Prostate gland (tissue), 2 donors: Measurements from ENCODE around the gene ZER1. TPM values are rescaled to one million over a fixed set of nuclear protein-coding genes. Genes with fewer than 3 reads are reported as not detected.

Experiments
- DNase-seq: peaks from one replicate; pipeline ENCODE4 v3.0.0-alpha.2; 2019; ENCODE audit warnings: low spot score
- H3K27ac ChIP-seq, 2 donors: fragments of 200-600 bp; sonication (generic); 2 replicates each; pipeline ENCODE4 v1.5.1; 2017 to 2019
- H3K27me3 ChIP-seq: fragments of 200-600 bp; sonication (generic); replicated peaks from 2 replicates; pipeline ENCODE4 v1.5.1; 2019; ENCODE audit not compliant: insufficient read depth
- H3K36me3 ChIP-seq, 2 donors: fragments of 200-600 bp; sonication (generic); 1 replicate in 1 of 2; 2 replicates in 1 of 2; pipeline versions ENCODE4 v1.5.1 to v1.8.1; 2017 to 2019
- H3K4me1 ChIP-seq: fragments of 200-600 bp; sonication (generic); replicated peaks from 2 replicates; pipeline ENCODE4 v1.5.1; 2019
- H3K4me3 ChIP-seq, 2 donors: fragments of 200-600 bp; sonication (generic); 2 replicates each; pipeline ENCODE4 v1.5.1; 2017 to 2019
- H3K9me3 ChIP-seq: fragments of 200-600 bp; sonication (generic); 2 replicates; pipeline ENCODE4 v1.5.1; 2017
- CTCF ChIP-seq, 4 experiments: fragments of 200-600 bp in 2 of 4; fragments of 450-650 bp in 2 of 4; sonication (generic) in 2 of 4; IDR thresholded peaks; 1 replicate in 3 of 4; 2 replicates in 1 of 4; pipeline ENCODE4 v1.5.1; 2016 to 2019; ENCODE audit warnings: antibody characterized with exemption in 4 of 4, mild to moderate bottlenecking in 2 of 4, moderate library complexity in 2 of 4
- POLR2A ChIP-seq: fragments of 450-650 bp; IDR thresholded peaks from one replicate; pipeline ENCODE4 v1.6.1; 2016; ENCODE audit warnings: antibody characterized with exemption, mild to moderate bottlenecking
- POLR2AphosphoS5 ChIP-seq: sonication (generic); formaldehyde crosslinking; IDR thresholded peaks from one replicate; pipeline ENCODE4 v1.6.1; 2017; ENCODE audit warnings: antibody characterized with exemption
- WGBS: methylation state at CpG from one replicate; pipeline ENCODE4 v1.1.5; 2018; 5-methylcytosine and 5-hydroxymethylcytosine counted together
- intact Hi-C: fragments of 100-400 bp; cut with DNase I; formaldehyde crosslinking; loops from one replicate; pipeline ENCODE4 v1.14.2; 2022
- total RNA-seq, 2 donors: library from RNA; depleted of rRNA; stranded (reverse); fragments of >200 nt; gene quantifications; one replicate each; pipeline ENCODE4 v1.1.0, GENCODE V29; 2016

ZER1 gene
- total RNA-seq, 2 donors from 2014 or later: 86.6 to 122 TPM

DNA sequence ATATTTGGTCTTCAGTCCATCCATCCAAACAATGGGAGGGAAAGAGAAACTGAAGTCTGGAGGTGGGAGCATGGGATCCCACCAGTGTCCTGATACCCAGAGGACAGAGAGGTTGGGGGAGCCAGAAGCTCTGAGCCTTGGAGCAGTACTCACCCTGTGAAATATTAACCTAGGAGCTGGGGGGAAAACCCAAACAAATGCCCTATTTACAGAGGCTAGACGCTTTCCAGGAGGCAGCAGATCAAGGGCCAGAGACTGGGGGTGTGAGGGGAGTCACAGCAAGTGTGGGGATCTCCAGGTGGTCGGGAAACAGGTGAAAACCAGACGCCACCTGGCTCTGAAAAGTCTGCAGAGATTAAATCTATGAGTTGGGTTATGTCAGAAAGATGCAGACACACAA is 6.2 kb downstream of the ZER1 start:
- H3K36me3 ChIP-seq: no peaks in the 10 kb centered on the region
- WGBS: 68% methylated on average over 3 of the region's 3 CpGs
- DNase-seq: no peak
- no peak overlapping the region for H3K4me3 ChIP-seq
- no peaks in the 10 kb centered on the region for H3K9me3 ChIP-seq
- H3K27me3 ChIP-seq: no peaks in the 10 kb centered on the region
- H3K27ac ChIP-seq: no peak overlapping the region
- peaks cover 5% of the 10 kb centered on the region for H3K4me1 ChIP-seq
- TF ChIP-seq POLR2A: no peak
- no peak for TF ChIP-seq CTCF (IDR thresholded peaks at IDR 0.05)
- TF ChIP-seq POLR2AphosphoS5: no peak
- intact Hi-C loops: no loop called here

DNA sequence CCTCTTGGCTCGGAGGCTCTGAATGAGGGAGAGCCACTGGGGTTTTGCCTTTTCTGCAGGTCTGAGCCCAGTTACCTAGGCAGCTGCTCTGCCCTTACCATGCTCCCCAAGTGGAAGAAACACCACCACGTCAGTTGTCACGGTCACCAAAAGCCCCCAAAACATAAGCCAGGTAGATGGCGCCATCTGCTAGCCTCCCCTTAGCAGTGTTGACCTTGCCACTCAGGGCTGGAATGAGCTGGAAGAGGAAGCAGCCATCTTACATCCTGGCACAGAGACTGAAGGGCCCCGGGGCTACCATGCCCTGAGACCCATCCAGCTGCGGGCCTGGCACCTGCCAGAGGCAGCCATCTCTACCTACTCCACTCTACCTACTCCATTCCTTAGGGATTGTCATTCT is 7.4 kb downstream of the ZER1 start:
- Histone ChIP-seq H3K4me3 (no peak overlapping the region), H3K27me3 (no peaks in the 10 kb centered on the region), H3K36me3 (no peaks in the 10 kb centered on the region), H3K27ac (no peak overlapping the region), H3K4me1 (peaks cover 5% of the 10 kb centered on the region), H3K9me3 (no peaks in the 10 kb centered on the region)
- TF ChIP-seq POLR2A (no peak), CTCF (IDR thresholded peaks at IDR 0.05) (no peak), POLR2AphosphoS5 (no peak)
- intact Hi-C loops: no loop called here
- DNase-seq: no peak
- WGBS: 89% methylated on average over 6 of the region's 6 CpGs

DNA sequence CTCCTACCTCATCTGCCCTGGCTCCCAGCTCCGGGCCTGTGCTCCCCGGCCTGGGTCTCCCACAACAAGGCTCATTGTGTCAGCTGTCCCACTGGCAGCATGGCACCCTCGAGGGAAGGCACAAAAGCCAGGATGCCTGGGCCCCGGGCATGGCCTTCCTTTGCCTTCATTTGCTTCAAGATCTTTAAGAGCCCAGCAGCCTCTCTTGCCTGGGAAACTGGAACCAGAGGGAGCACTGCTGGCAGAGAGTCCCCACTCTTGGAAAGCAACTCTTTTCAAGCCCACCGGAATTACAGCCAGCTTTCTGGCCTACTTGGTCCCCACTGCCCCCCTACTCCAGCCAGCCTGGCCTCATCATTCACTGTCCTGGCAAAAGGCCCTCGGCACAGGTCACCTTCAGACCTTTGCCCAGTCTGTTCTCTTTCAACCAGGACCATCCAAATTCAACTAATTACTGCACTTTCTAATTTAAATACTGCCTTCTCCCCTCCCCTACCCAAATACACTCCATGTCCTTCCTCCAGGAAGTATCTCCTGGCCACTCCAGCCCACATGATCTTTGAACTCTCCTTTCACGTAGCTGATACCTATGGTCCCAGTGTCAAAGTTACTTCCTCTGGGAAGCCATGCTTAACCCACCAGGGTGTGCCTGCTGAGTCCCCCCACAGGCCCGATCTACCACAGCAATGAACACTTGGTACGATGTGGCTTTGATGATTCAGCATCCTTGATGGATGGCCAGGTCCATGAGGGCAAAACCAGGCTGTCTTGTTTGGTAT is 8.9 kb downstream of the ZER1 start:
- Histone ChIP-seq H3K4me1 (no peaks in the 10 kb centered on the region), H3K4me3 (no peak overlapping the region), H3K36me3 (no peaks in the 10 kb centered on the region), H3K27ac (no peak overlapping the region), H3K9me3 (no peaks in the 10 kb centered on the region), H3K27me3 (no peaks in the 10 kb centered on the region)
- TF ChIP-seq POLR2A: no peak
- TF ChIP-seq CTCF (IDR thresholded peaks at IDR 0.05): no peak
- TF ChIP-seq POLR2AphosphoS5: no peak
- 80% methylated on average over 9 of the region's 9 CpGs for WGBS
- intact Hi-C loops: no loop called here
- no peak for DNase-seq

DNA sequence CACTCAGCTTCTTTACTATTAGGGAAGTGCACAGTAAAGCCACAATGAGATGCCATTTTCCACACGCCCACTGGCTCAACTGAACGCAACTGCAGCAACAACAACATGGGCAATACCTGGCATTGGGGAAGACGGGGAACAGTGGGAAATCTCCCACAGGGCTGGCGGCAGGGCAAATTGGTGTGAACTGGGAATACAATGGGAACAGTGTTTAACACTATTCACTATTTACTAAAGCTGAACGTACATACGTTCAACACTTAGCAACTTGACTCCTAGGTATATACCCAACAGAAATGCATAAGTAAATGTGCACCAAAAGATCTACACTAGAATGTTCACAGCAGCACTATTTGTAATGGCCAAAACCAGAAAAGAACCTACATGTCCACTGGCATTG is 14.1 kb downstream of the ZER1 start:
- no peak overlapping the region for H3K4me3 ChIP-seq
- intact Hi-C loops: no loop called here
- H3K4me1 ChIP-seq: no peaks in the 10 kb centered on the region
- no peak for TF ChIP-seq POLR2AphosphoS5
- no peak for TF ChIP-seq CTCF (IDR thresholded peaks at IDR 0.05)
- TF ChIP-seq POLR2A: no peak
- DNase-seq: no peak
- H3K36me3 ChIP-seq: peaks cover under 1 to 11% of the 10 kb centered on the region in 2 donors
- H3K9me3 ChIP-seq: no peaks in the 10 kb centered on the region
- no peak overlapping the region for H3K27ac ChIP-seq
- H3K27me3 ChIP-seq: no peaks in the 10 kb centered on the region
- WGBS: 72% methylated on average over 6 of the region's 6 CpGs

DNA sequence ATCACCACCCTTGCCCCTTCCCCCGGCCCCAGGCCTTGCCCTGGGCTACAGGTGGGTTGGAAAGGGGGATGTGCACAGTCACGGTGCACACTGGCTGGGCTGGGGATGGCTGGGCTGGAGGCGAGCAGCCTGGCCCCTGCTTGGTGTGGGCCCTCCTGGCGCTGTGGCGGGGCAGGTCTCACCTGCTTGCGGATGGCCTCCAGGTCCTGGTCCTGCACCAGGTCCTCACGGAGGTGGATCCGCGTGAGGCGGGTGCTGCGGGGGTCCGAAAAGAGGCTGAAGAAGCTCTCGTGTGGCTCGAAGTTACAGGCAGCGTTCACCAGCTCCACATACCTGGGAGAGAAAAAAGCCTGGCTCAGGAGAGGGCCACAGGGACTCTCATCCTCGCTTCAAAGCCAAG is 18.1 kb downstream of the ZER1 start:
- no peaks in the 10 kb centered on the region for H3K27me3 ChIP-seq
- no peak overlapping the region for H3K4me3 ChIP-seq
- WGBS: 95% methylated on average over 13 of the region's 16 CpGs
- TF ChIP-seq CTCF (IDR thresholded peaks at IDR 0.05): no peak
- no peak for TF ChIP-seq POLR2A
- TF ChIP-seq POLR2AphosphoS5: no peak
- DNase-seq: no peak
- H3K4me1 ChIP-seq: no peaks in the 10 kb centered on the region
- H3K36me3 ChIP-seq: peaks cover 7 to 21% of the 10 kb centered on the region in 2 donors
- no peak overlapping the region for H3K27ac ChIP-seq
- H3K9me3 ChIP-seq: no peaks in the 10 kb centered on the region
- intact Hi-C loops: no loop called here
